GM12878 (cell line): ENCODE measurements around the gene ENOX2.

Experiments
- BCLAF1 ChIP-seq: fragments of 450-650 bp; IDR thresholded peaks from 2 replicates; pipeline ENCODE4 v1.6.1; 2017; ENCODE audit warnings: antibody characterized with exemption, mild to moderate bottlenecking, moderate library complexity
- RAD21 ChIP-seq: IDR thresholded peaks from 2 replicates; pipeline ENCODE4 v1.6.1; 2011; ENCODE audit warnings: mild to moderate bottlenecking, low read depth, low read length, moderate library complexity; ENCODE audit not compliant: insufficient read depth
- ZNF24 ChIP-seq: fragments of 450-650 bp; IDR thresholded peaks from 2 replicates; pipeline ENCODE4 v1.6.1; 2017; ENCODE audit warnings: antibody characterized with exemption, mild to moderate bottlenecking
- TF ChIP-seq, protein P1 (sequence below), 3 experiments: IDR thresholded peaks in 2 of 3; conservative IDR thresholded peaks in 1 of 3; 2 replicates each; pipeline ENCODE4 v1.5.1; 2011; ENCODE audit warnings: low read depth in 3 of 3, low read length in 3 of 3, mild to moderate bottlenecking in 3 of 3, control low read depth in 2 of 3, moderate library complexity in 2 of 3, inconsistent platforms in 1 of 3, mixed read lengths in 1 of 3; ENCODE audit not compliant: control insufficient read depth in 2 of 3, insufficient read depth in 1 of 3; ENCODE audit errors: extremely low read depth in 1 of 3
- TF ChIP-seq, protein P2 (sequence below): fragments of 450-650 bp; IDR thresholded peaks from 2 replicates; pipeline ENCODE4 v1.6.1; 2017; ENCODE audit warnings: mild to moderate bottlenecking

- TF ChIP-seq, protein P1, sequence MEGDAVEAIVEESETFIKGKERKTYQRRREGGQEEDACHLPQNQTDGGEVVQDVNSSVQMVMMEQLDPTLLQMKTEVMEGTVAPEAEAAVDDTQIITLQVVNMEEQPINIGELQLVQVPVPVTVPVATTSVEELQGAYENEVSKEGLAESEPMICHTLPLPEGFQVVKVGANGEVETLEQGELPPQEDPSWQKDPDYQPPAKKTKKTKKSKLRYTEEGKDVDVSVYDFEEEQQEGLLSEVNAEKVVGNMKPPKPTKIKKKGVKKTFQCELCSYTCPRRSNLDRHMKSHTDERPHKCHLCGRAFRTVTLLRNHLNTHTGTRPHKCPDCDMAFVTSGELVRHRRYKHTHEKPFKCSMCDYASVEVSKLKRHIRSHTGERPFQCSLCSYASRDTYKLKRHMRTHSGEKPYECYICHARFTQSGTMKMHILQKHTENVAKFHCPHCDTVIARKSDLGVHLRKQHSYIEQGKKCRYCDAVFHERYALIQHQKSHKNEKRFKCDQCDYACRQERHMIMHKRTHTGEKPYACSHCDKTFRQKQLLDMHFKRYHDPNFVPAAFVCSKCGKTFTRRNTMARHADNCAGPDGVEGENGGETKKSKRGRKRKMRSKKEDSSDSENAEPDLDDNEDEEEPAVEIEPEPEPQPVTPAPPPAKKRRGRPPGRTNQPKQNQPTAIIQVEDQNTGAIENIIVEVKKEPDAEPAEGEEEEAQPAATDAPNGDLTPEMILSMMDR (IDR thresholded peaks at IDR 0.05 in 2 of 3, conservative IDR thresholded peaks at IDR 0.05 in 1 of 3; ENCODE audit: control insufficient read depth in 2 of 3, extremely low read depth in 1 of 3, insufficient read depth in 1 of 3, low read depth in 3 of 3, low read length in 3 of 3) = no peak
- TF ChIP-seq, protein P2, sequence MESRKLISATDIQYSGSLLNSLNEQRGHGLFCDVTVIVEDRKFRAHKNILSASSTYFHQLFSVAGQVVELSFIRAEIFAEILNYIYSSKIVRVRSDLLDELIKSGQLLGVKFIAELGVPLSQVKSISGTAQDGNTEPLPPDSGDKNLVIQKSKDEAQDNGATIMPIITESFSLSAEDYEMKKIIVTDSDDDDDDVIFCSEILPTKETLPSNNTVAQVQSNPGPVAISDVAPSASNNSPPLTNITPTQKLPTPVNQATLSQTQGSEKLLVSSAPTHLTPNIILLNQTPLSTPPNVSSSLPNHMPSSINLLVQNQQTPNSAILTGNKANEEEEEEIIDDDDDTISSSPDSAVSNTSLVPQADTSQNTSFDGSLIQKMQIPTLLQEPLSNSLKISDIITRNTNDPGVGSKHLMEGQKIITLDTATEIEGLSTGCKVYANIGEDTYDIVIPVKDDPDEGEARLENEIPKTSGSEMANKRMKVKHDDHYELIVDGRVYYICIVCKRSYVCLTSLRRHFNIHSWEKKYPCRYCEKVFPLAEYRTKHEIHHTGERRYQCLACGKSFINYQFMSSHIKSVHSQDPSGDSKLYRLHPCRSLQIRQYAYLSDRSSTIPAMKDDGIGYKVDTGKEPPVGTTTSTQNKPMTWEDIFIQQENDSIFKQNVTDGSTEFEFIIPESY = no peak
- no peak for TF ChIP-seq BCLAF1
- no peak for TF ChIP-seq RAD21
- TF ChIP-seq ZNF24 = no peak
Observed at GRCh38 chrX:130788786-130789581, 114.0 kb downstream of the ENOX2 start.
